ENCODE measurements around the gene BPIFA3.
"Not testable (repeated sequence)": the region's sequence is repeated elsewhere in the genome, so short reads cannot be mapped to it uniquely, and the experiment has no call there.

The BPIFA3 gene

GRCh38 chr20:33217052-33217451 is at the start of gene BPIFA3:
BPIFA3 (plus strand) TSS chr20:33217352; CDS start chr20:33217537, 185 bp downstream.
- TF ChIP-seq GATA1 (IDR thresholded peaks at IDR 0.05; ENCODE audit: low read depth, low read length) (no peak), POLR2A (IDR thresholded peaks at IDR 0.05; ENCODE audit: low read length) (no peak)
- DNase-seq = no peak

GRCh38 chr20:33167859-33168258 is 49.3 kb upstream of the BPIFA3 start, which contains the start of gene BPIFA2:
BPIFA2 (plus strand) TSS chr20:33168159; CDS start chr20:33169146, 987 bp downstream.
- TF ChIP-seq POLR2A (IDR thresholded peaks at IDR 0.05; ENCODE audit: low read length) (no peak), GATA1 (IDR thresholded peaks at IDR 0.05; ENCODE audit: low read depth, low read length) (no peak)
- no peak for DNase-seq

- TF ChIP-seq POLR2A (IDR thresholded peaks at IDR 0.05; ENCODE audit: low read length) (no peak), GATA1 (IDR thresholded peaks at IDR 0.05; ENCODE audit: low read depth, low read length) (no peak)
- DNase-seq = peak; percentile 20 to 43
Observed at GRCh38 chr20:33169176-33169794, 47.9 kb upstream of the BPIFA3 start.

- DNase-seq = peak in 1 of 2 experiments; percentile 2
- TF ChIP-seq POLR2A (IDR thresholded peaks at IDR 0.05; ENCODE audit: low read length) = no peak
- TF ChIP-seq GATA1 (IDR thresholded peaks at IDR 0.05; ENCODE audit: low read depth, low read length) = no peak
Observed at GRCh38 chr20:33172781-33173180, 44.4 kb upstream of the BPIFA3 start.

GRCh38 chr20:33175123-33175522 is 42.0 kb upstream of the BPIFA3 start:
- TF ChIP-seq POLR2A (IDR thresholded peaks at IDR 0.05; ENCODE audit: low read length) (no peak), GATA1 (IDR thresholded peaks at IDR 0.05; ENCODE audit: low read depth, low read length) (no peak)
- no peak for DNase-seq

- TF ChIP-seq POLR2A (IDR thresholded peaks at IDR 0.05; ENCODE audit: low read length) = no peak
- TF ChIP-seq GATA1 (IDR thresholded peaks at IDR 0.05; ENCODE audit: low read depth, low read length) = no peak
- DNase-seq = no peak
Observed at GRCh38 chr20:33176101-33176500, 41.1 kb upstream of the BPIFA3 start.

GRCh38 chr20:33177866-33178265 is 39.3 kb upstream of the BPIFA3 start:
- DNase-seq = no peak
- no peak for TF ChIP-seq POLR2A (IDR thresholded peaks at IDR 0.05; ENCODE audit: low read length)
- no peak for TF ChIP-seq GATA1 (IDR thresholded peaks at IDR 0.05; ENCODE audit: low read depth, low read length)

GRCh38 chr20:33178726-33179125 is 38.4 kb upstream of the BPIFA3 start:
- TF ChIP-seq GATA1 (IDR thresholded peaks at IDR 0.05; ENCODE audit: low read depth, low read length) = no peak
- TF ChIP-seq POLR2A (IDR thresholded peaks at IDR 0.05; ENCODE audit: low read length) = no peak
- DNase-seq = no peak

GRCh38 chr20:33180169-33180568 is 37.0 kb upstream of the BPIFA3 start:
- DNase-seq = no peak
- no peak for TF ChIP-seq GATA1 (IDR thresholded peaks at IDR 0.05; ENCODE audit: low read depth, low read length)
- TF ChIP-seq POLR2A (IDR thresholded peaks at IDR 0.05; ENCODE audit: low read length) = no peak

GRCh38 chr20:33181482-33182093 is 35.6 kb upstream of the BPIFA3 start:
- no peak for DNase-seq
- TF ChIP-seq POLR2A (IDR thresholded peaks at IDR 0.05; ENCODE audit: low read length) (no peak), GATA1 (IDR thresholded peaks at IDR 0.05; ENCODE audit: low read depth, low read length) (no peak)

- no peak for TF ChIP-seq GATA1 (IDR thresholded peaks at IDR 0.05; ENCODE audit: low read depth, low read length)
- no peak for TF ChIP-seq POLR2A (IDR thresholded peaks at IDR 0.05; ENCODE audit: low read length)
- DNase-seq = no peak
Observed at GRCh38 chr20:33183312-33183711, 33.8 kb upstream of the BPIFA3 start.

- not testable (repeated sequence) for DNase-seq
Observed at GRCh38 chr20:33185031-33185590, 32.0 kb upstream of the BPIFA3 start.

- no peak for TF ChIP-seq POLR2A (IDR thresholded peaks at IDR 0.05; ENCODE audit: low read length)
- TF ChIP-seq GATA1 (IDR thresholded peaks at IDR 0.05; ENCODE audit: low read depth, low read length) = no peak
- no peak for DNase-seq
Observed at GRCh38 chr20:33187491-33187890, 29.7 kb upstream of the BPIFA3 start.

GRCh38 chr20:33188421-33188820 is 28.7 kb upstream of the BPIFA3 start:
- no peak for DNase-seq
- TF ChIP-seq GATA1 (IDR thresholded peaks at IDR 0.05; ENCODE audit: low read depth, low read length) (no peak), POLR2A (IDR thresholded peaks at IDR 0.05; ENCODE audit: low read length) (no peak)

- TF ChIP-seq POLR2A (IDR thresholded peaks at IDR 0.05; ENCODE audit: low read length) = no peak
- no peak for TF ChIP-seq GATA1 (IDR thresholded peaks at IDR 0.05; ENCODE audit: low read depth, low read length)
- DNase-seq = no peak
Observed at GRCh38 chr20:33191484-33191883, 25.7 kb upstream of the BPIFA3 start.

Data from erythroblast (primary cell).